HL-60 (cell line): ENCODE measurements around the gene DHRS1.

Source experiments
- DNase-seq, 2 experiments: peaks; one replicate each; pipeline ENCODE4 v3.0.0-alpha.2; 2010 to 2020; ENCODE audit warnings: low read depth in 1 of 2, low spot score in 1 of 2
- H3K27ac ChIP-seq: fragments of 250-450 bp; sonication (Bioruptor Pico); replicated peaks from 2 replicates; pipeline ENCODE4 v1.5.1; 2020; ENCODE audit warnings: mild to moderate bottlenecking, moderate library complexity
- H3K27me3 ChIP-seq: fragments of 250-450 bp; sonication (Bioruptor Pico); 2 replicates; pipeline ENCODE4 v1.5.1; 2021; ENCODE audit warnings: mild to moderate bottlenecking, moderate library complexity; ENCODE audit not compliant: insufficient read depth, poor library complexity, severe bottlenecking
- H3K4me3 ChIP-seq: replicated peaks from 2 replicates; pipeline ENCODE4 v1.5.1; 2011; ENCODE audit warnings: mild to moderate bottlenecking, control low read depth, low read length; ENCODE audit not compliant: insufficient read depth
- CTCF ChIP-seq: IDR thresholded peaks from one replicate; pipeline ENCODE4 v1.5.1; 2011; ENCODE audit warnings: low read length, control low read depth, inconsistent platforms; ENCODE audit not compliant: insufficient read depth
- GABPA ChIP-seq: IDR thresholded peaks from 2 replicates; pipeline ENCODE4 v1.6.1; 2012; ENCODE audit warnings: low read depth
- POLR2AphosphoS5 ChIP-seq: IDR thresholded peaks from 2 replicates; pipeline ENCODE4 v1.6.1; 2012; ENCODE audit warnings: low read depth
- REST ChIP-seq: IDR thresholded peaks from 2 replicates; pipeline ENCODE4 v1.6.1; 2012; ENCODE audit warnings: low read depth; ENCODE audit not compliant: insufficient replicate concordance
- SPI1 ChIP-seq: IDR thresholded peaks from 2 replicates; pipeline ENCODE4 v1.6.1; 2012; ENCODE audit warnings: low read depth, mild to moderate bottlenecking, borderline replicate concordance

DHRS1 gene

GRCh38 chr14:24325041-24325530 is 25.5 kb upstream of the DHRS1 start:
- no peak overlapping the region for H3K27ac ChIP-seq
- no peak for DNase-seq
- TF ChIP-seq SPI1 = no peak
- H3K27me3 ChIP-seq = no peaks in the 10 kb centered on the region
- no peak overlapping the region for H3K4me3 ChIP-seq

- Histone ChIP-seq H3K27me3 (no peaks in the 10 kb centered on the region), H3K4me3 (no peak overlapping the region), H3K27ac (no peak overlapping the region)
- no peak for TF ChIP-seq POLR2AphosphoS5
- no peak for TF ChIP-seq REST
- TF ChIP-seq CTCF = no peak
- no peak for TF ChIP-seq SPI1
- no peak for TF ChIP-seq GABPA
- DNase-seq = no peak
These were observed 24.4 kb upstream of the DHRS1 start for GRCh38 chr14:24324024-24324423.

GRCh38 chr14:24323341-24323740 is 23.8 kb upstream of the DHRS1 start:
- TF ChIP-seq REST (no peak), GABPA (no peak), SPI1 (no peak), CTCF (no peak), POLR2AphosphoS5 (no peak)
- H3K4me3 ChIP-seq = no peak overlapping the region
- no peaks in the 10 kb centered on the region for H3K27me3 ChIP-seq
- no peak for DNase-seq
- H3K27ac ChIP-seq = no peak overlapping the region

GRCh38 chr14:24322672-24323071 is 23.1 kb upstream of the DHRS1 start:
- no peak for TF ChIP-seq CTCF
- no peak for TF ChIP-seq SPI1
- TF ChIP-seq POLR2AphosphoS5 = no peak
- no peak for TF ChIP-seq REST
- no peak for TF ChIP-seq GABPA
- Histone ChIP-seq H3K27ac (no peak overlapping the region), H3K4me3 (no peak overlapping the region), H3K27me3 (no peaks in the 10 kb centered on the region)
- DNase-seq = no peak
